Panc1 (cell line): ENCODE data around the gene CARD10.

Source experiments
- CTCF ChIP-seq: fragments of 450-650 bp; IDR thresholded peaks from 2 replicates; pipeline ENCODE4 v1.5.1; 2017; ENCODE audit warnings: mild to moderate bottlenecking
- POLR2AphosphoS5 ChIP-seq: IDR thresholded peaks from 2 replicates; pipeline ENCODE4 v1.6.1; 2012; ENCODE audit warnings: mild to moderate bottlenecking, low read depth, low read length, moderate library complexity

GRCh38 chr22:37491559-37492427 is 27.4 kb downstream of the CARD10 start:
- TF ChIP-seq CTCF, result no peak
- TF ChIP-seq POLR2AphosphoS5, result no peak
